Hepatocyte (in vitro differentiated cells): ENCODE data around the gene CPT1B. TPM values are rescaled to one million over a fixed set of nuclear protein-coding genes. Genes with fewer than 3 reads are reported as not detected.
A peak's percentile ranks its signal among the peaks of the same experiment; 100 is the strongest.

ENCODE experiments used
- DNase-seq: peaks from one replicate; pipeline ENCODE4 v3.0.0-alpha.2; 2016; ENCODE audit warnings: low spot score
- H2AFZ ChIP-seq: fragments of 200-600 bp; sonication (generic); 2 replicates; pipeline ENCODE4 v1.6.0; 2016; ENCODE audit warnings: antibody characterized with exemption, mild to moderate bottlenecking
- H3K27ac ChIP-seq: fragments of 200-600 bp; sonication (generic); 2 replicates; pipeline ENCODE4 v1.5.1; 2016; ENCODE audit warnings: mild to moderate bottlenecking
- H3K27me3 ChIP-seq: fragments of 200-600 bp; sonication (generic); 2 replicates; pipeline ENCODE4 v1.6.1; 2016
- H3K36me3 ChIP-seq: fragments of 200-600 bp; sonication (generic); replicated peaks from 2 replicates; pipeline ENCODE4 v1.5.1; 2016; ENCODE audit warnings: low read depth; ENCODE audit not compliant: insufficient read depth
- H3K4me1 ChIP-seq: fragments of 200-600 bp; sonication (generic); 2 replicates; pipeline ENCODE4 v1.5.1; 2016; ENCODE audit warnings: mild to moderate bottlenecking, moderate library complexity; ENCODE audit not compliant: insufficient read depth
- H3K4me2 ChIP-seq: fragments of 200-600 bp; sonication (generic); 2 replicates; pipeline ENCODE4 v1.6.0; 2016
- H3K4me3 ChIP-seq: fragments of 200-600 bp; sonication (generic); 2 replicates; pipeline ENCODE4 v1.5.1; 2016; ENCODE audit warnings: mild to moderate bottlenecking
- H3K79me2 ChIP-seq: fragments of 200-600 bp; sonication (generic); 2 replicates; pipeline ENCODE4 v1.6.0; 2017; ENCODE audit warnings: mild to moderate bottlenecking
- H3K9me2 ChIP-seq: fragments of 200-600 bp; sonication (generic); replicated peaks from 2 replicates; pipeline ENCODE4 v1.6.0; 2017; ENCODE audit warnings: mild to moderate bottlenecking; ENCODE audit not compliant: insufficient read depth
- H3K9me3 ChIP-seq: fragments of 200-600 bp; sonication (generic); 2 replicates; pipeline ENCODE4 v1.5.1; 2016; ENCODE audit warnings: low read depth, mild to moderate bottlenecking
- H4K20me1 ChIP-seq: fragments of 200-600 bp; sonication (generic); 2 replicates; pipeline ENCODE4 v1.6.0; 2016; ENCODE audit warnings: mild to moderate bottlenecking; ENCODE audit not compliant: insufficient read depth, poor library complexity, severe bottlenecking
- EZH2 ChIP-seq: fragments of 200-600 bp; sonication (generic); IDR thresholded peaks from 2 replicates; pipeline ENCODE4 v1.6.1; 2016; ENCODE audit warnings: antibody characterized with exemption, mild to moderate bottlenecking, borderline replicate concordance
- EZH2phosphoT487 ChIP-seq: fragments of 200-600 bp; sonication (generic); IDR thresholded peaks from one replicate; pipeline ENCODE4 v1.6.1; 2018; ENCODE audit warnings: antibody characterized with exemption, mild to moderate bottlenecking, low read depth, moderate library complexity; ENCODE audit not compliant: unreplicated experiment, severe bottlenecking
- WGBS: methylation state at CpG from one replicate; pipeline ENCODE4 v1.1.6; 2016; ENCODE audit warnings: low lambda C conversion rate; ENCODE audit errors: missing lambda C conversion rate; 5-methylcytosine and 5-hydroxymethylcytosine counted together
- polyA plus RNA-seq: library from polyadenylated mRNA; unstranded; fragments of >200 nt; fragmentation: Nextera tagmentation; extraction: Ambion mirVana; gene quantifications from 2 replicates; pipeline ENCODE4 v1.2.1, GENCODE V29; 2016
- total RNA-seq: library from RNA; depleted of rRNA; stranded (reverse); fragments of >200 nt; gene quantifications from 2 replicates; pipeline ENCODE4 v1.2.3, GENCODE V29; 2014
- TF ChIP-seq, protein P1 (sequence below): fragments of 200-600 bp; sonication (generic); IDR thresholded peaks from 2 replicates; pipeline ENCODE4 v1.5.1; 2016; ENCODE audit warnings: antibody characterized with exemption, mild to moderate bottlenecking; ENCODE audit not compliant: poor library complexity

The CPT1B gene
- total and polyA plus RNA-seq, 2 experiments from 2014 or later: 27.5 to 64.0 TPM

- 1% methylated on average over 73 of the region's 84 CpGs for WGBS
- peak within 1 kb of the TSS; percentile 80 for H2AFZ ChIP-seq
- TF ChIP-seq, protein P1, sequence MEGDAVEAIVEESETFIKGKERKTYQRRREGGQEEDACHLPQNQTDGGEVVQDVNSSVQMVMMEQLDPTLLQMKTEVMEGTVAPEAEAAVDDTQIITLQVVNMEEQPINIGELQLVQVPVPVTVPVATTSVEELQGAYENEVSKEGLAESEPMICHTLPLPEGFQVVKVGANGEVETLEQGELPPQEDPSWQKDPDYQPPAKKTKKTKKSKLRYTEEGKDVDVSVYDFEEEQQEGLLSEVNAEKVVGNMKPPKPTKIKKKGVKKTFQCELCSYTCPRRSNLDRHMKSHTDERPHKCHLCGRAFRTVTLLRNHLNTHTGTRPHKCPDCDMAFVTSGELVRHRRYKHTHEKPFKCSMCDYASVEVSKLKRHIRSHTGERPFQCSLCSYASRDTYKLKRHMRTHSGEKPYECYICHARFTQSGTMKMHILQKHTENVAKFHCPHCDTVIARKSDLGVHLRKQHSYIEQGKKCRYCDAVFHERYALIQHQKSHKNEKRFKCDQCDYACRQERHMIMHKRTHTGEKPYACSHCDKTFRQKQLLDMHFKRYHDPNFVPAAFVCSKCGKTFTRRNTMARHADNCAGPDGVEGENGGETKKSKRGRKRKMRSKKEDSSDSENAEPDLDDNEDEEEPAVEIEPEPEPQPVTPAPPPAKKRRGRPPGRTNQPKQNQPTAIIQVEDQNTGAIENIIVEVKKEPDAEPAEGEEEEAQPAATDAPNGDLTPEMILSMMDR: peak; percentile 64
- no peak for TF ChIP-seq EZH2
Measured at GRCh38 chr22:50525104-50525857, 52.9 kb downstream of the CPT1B start, which contains the start of gene SCO2. Gene SCO2, minus strand, starts transcription at chr22:50525598. Its CDS starts 1,187 bp downstream, at chr22:50524411.

GRCh38 chr22:50524676-50525103, 53.5 kb downstream of the CPT1B start:
- no peak for DNase-seq
- H3K27me3 ChIP-seq: no peaks in the 10 kb centered on the region
- peak overlapping the region; percentile 23 for H3K4me3 ChIP-seq
- no peaks in the 10 kb centered on the region for H3K9me2 ChIP-seq
- peaks cover 37% of the 10 kb centered on the region for H3K79me2 ChIP-seq
- peaks cover 13% of the 10 kb centered on the region for H4K20me1 ChIP-seq
- H3K9me3 ChIP-seq: no peaks in the 10 kb centered on the region
- peak overlapping the region; percentile 90 for H3K27ac ChIP-seq
- H3K4me2 ChIP-seq: peak overlapping the region; percentile 94
- H3K4me1 ChIP-seq: peaks cover 19% of the 10 kb centered on the region
- TF ChIP-seq EZH2: no peak
- no peak for TF ChIP-seq EZH2phosphoT487
- TF ChIP-seq, protein P1: no peak
- WGBS: 16% methylated on average over 18 of the region's 19 CpGs
- peak overlapping the region; percentile 42 for H2AFZ ChIP-seq
- no peaks in the 10 kb centered on the region for H3K36me3 ChIP-seq

More at GRCh38 chr22:50525104-50525857, 52.9 kb downstream of the CPT1B start, which contains the start of gene SCO2:
- peaks cover 37% of the 10 kb centered on the region for H3K79me2 ChIP-seq
- H3K36me3 ChIP-seq: no peaks in the 10 kb centered on the region
- H3K9me3 ChIP-seq: no peaks in the 10 kb centered on the region
- peak; percentile 99 for DNase-seq
- H3K9me2 ChIP-seq: no peaks in the 10 kb centered on the region
- H3K27ac ChIP-seq: peak within 1 kb of the TSS; percentile 98
- peaks cover 1% of the 10 kb centered on the region for H3K27me3 ChIP-seq
- H3K4me3 ChIP-seq: peak within 1 kb of the TSS; percentile 67
- H4K20me1 ChIP-seq: peaks cover 13% of the 10 kb centered on the region
- H3K4me2 ChIP-seq: peak within 1 kb of the TSS; percentile 94
- H3K4me1 ChIP-seq: peaks cover 20% of the 10 kb centered on the region

- DNase-seq: peak; percentile 15
- TF ChIP-seq EZH2 (no peak), EZH2phosphoT487 (no peak)
- TF ChIP-seq, protein P1: no peak
- peak overlapping the region; percentile 90 for H3K27ac ChIP-seq
- no peaks in the 10 kb centered on the region for H3K27me3 ChIP-seq
- no peaks in the 10 kb centered on the region for H3K9me2 ChIP-seq
- 79% methylated on average over 25 of the region's 25 CpGs for WGBS
- peak overlapping the region; percentile 94 for H3K4me2 ChIP-seq
- H3K4me1 ChIP-seq: peaks cover 19% of the 10 kb centered on the region
- H4K20me1 ChIP-seq: peaks cover 13% of the 10 kb centered on the region
- H2AFZ ChIP-seq: no peak overlapping the region
- no peaks in the 10 kb centered on the region for H3K9me3 ChIP-seq
- peak overlapping the region; percentile 23 for H3K4me3 ChIP-seq
- H3K79me2 ChIP-seq: peaks cover 37% of the 10 kb centered on the region
- no peaks in the 10 kb centered on the region for H3K36me3 ChIP-seq
Measured at GRCh38 chr22:50523806-50524675, 54.2 kb downstream of the CPT1B start.
